DOHH2 (cell line): ENCODE measurements around the gene SLC4A2.

Experiments used
- H3F3A ChIP-seq: fragments of 200-600 bp; sonication (generic), shearing (Covaris generic); 2 replicates; pipeline ENCODE4 v1.6.0; 2016; ENCODE audit warnings: antibody characterized with exemption, mild to moderate bottlenecking; ENCODE audit not compliant: control insufficient read depth, insufficient read depth
- H3K27ac ChIP-seq: fragments of 200-600 bp; sonication (generic); 2 replicates; pipeline ENCODE4 v1.5.1; 2014; ENCODE audit warnings: low read depth, mild to moderate bottlenecking, low read length, moderate library complexity
- H3K27me3 ChIP-seq: fragments of 200-600 bp; sonication (generic); 2 replicates; pipeline ENCODE4 v1.6.1; 2014; ENCODE audit warnings: mild to moderate bottlenecking, low read length, mixed read lengths; ENCODE audit not compliant: control insufficient read depth
- H3K36me3 ChIP-seq: fragments of 200-600 bp; sonication (generic); 2 replicates; pipeline ENCODE4 v1.6.1; 2014; ENCODE audit warnings: mild to moderate bottlenecking, low read length, moderate library complexity, mixed read lengths; ENCODE audit not compliant: control insufficient read depth
- H3K4me1 ChIP-seq: fragments of 200-600 bp; sonication (generic); 2 replicates; pipeline ENCODE4 v1.6.1; 2014; ENCODE audit warnings: mild to moderate bottlenecking, low read length, mixed read lengths; ENCODE audit not compliant: control insufficient read depth
- H3K4me2 ChIP-seq: fragments of 200-600 bp; sonication (generic); 2 replicates; pipeline ENCODE4 v1.6.0; 2014; ENCODE audit warnings: mild to moderate bottlenecking, low read length, moderate library complexity
- H3K4me3 ChIP-seq: fragments of 200-600 bp; sonication (generic); 2 replicates; pipeline ENCODE4 v1.5.1; 2014; ENCODE audit warnings: mild to moderate bottlenecking, low read length, mixed read lengths
- H3K79me2 ChIP-seq: fragments of 200-600 bp; sonication (generic); 2 replicates; pipeline ENCODE4 v1.6.1; 2014; ENCODE audit warnings: mild to moderate bottlenecking, low read length, mixed read lengths; ENCODE audit not compliant: control insufficient read depth
- H3K9me2 ChIP-seq: fragments of 200-600 bp; sonication (generic); replicated peaks from 2 replicates; pipeline ENCODE4 v1.6.1; 2014; ENCODE audit warnings: mild to moderate bottlenecking, low read length, mixed read lengths; ENCODE audit not compliant: control insufficient read depth
- H3K9me3 ChIP-seq: fragments of 200-600 bp; sonication (generic); 2 replicates; pipeline ENCODE4 v1.6.1; 2014; ENCODE audit warnings: antibody characterized with exemption, low read length, mixed read lengths; ENCODE audit not compliant: control insufficient read depth, insufficient read depth
- H4K20me1 ChIP-seq: fragments of 200-600 bp; sonication (generic); 2 replicates; pipeline ENCODE4 v1.6.0; 2014; ENCODE audit warnings: low read depth, mild to moderate bottlenecking, antibody characterized with exemption, low read length, moderate library complexity; ENCODE audit not compliant: control insufficient read depth, insufficient read depth
- CTCF ChIP-seq: fragments of 200-600 bp; sonication (generic); IDR thresholded peaks from one replicate; pipeline ENCODE4 v1.5.1; 2014; ENCODE audit warnings: antibody characterized with exemption, mild to moderate bottlenecking, low read depth, low read length; ENCODE audit not compliant: poor library complexity, severe bottlenecking
- EZH2phosphoT487 ChIP-seq: fragments of 200-600 bp; sonication (generic); IDR thresholded peaks from 2 replicates; pipeline ENCODE4 v1.6.1; 2017; ENCODE audit warnings: borderline replicate concordance, mild to moderate bottlenecking, antibody characterized with exemption, low read length, moderate library complexity, mixed read lengths

SLC4A2 gene

GRCh38 chr7:151077705-151078232 lies 18.4 kb downstream of the SLC4A2 start:
- Histone ChIP-seq H3K27me3 (no peaks in the 10 kb centered on the region), H3K9me3 (no peaks in the 10 kb centered on the region), H3K36me3 (peaks cover 79% of the 10 kb centered on the region), H3K79me2 (peaks cover 46% of the 10 kb centered on the region), H3K9me2 (no peaks in the 10 kb centered on the region), H4K20me1 (0 out of 2 replicates have a peak, but pooled peaks cover 4% of the 10 kb centered on the region), H3K4me2 (no peak overlapping the region), H3F3A (peaks cover 6% of the 10 kb centered on the region), H3K4me3 (no peak overlapping the region), H3K4me1 (peaks cover 36% of the 10 kb centered on the region), H3K27ac (no peak overlapping the region)
- TF ChIP-seq CTCF (no peak), EZH2phosphoT487 (no peak)

DNA sequence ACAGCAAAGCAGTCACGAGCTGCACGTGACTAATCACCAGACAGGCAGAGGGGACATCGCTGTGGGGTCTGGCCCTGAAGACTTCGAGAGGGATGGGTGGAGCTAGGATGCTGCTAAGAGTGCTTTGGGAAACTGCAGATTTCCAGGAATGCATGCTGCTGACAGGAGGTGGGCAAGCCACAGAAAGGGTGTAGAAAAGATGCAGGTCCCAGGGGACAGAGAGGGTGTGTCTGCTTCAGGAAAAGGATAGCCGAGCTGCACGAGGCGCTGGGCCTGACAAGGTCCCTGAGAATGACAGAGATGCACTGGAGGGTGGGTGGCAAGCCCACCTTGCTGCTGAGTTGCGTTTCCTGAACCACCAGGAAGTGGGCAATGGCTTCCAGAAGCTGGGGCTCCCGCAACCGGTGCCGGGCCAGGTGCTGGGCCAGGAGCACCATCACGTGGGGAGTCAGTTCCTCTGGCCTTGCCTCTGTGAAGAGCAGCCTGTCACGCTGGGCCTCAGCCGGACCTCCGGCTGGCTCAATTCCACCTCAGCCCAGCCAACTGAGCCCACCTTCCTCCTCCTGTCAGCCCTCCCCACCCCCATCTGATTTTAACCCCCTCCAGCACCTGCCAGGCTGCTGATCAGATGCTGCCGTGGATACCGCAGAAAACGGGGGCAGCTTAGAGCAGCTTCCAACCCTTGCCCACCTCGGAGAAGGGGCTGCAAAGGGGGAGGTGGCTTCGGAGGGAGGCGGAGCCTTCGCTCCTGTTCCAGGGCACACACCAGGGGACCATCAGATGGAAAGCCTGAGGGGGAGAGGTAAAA lies 19.0 kb downstream of the SLC4A2 start:
- Histone ChIP-seq H3K27ac (no peak overlapping the region), H3K9me3 (no peaks in the 10 kb centered on the region), H3F3A (peaks cover 6% of the 10 kb centered on the region), H3K4me2 (peak overlapping the region; percentile 85), H3K79me2 (peaks cover 51% of the 10 kb centered on the region), H3K4me1 (peaks cover 37% of the 10 kb centered on the region), H4K20me1 (0 out of 2 replicates have a peak, but pooled peaks cover 4% of the 10 kb centered on the region), H3K27me3 (no peaks in the 10 kb centered on the region), H3K4me3 (no peak overlapping the region), H3K9me2 (no peaks in the 10 kb centered on the region), H3K36me3 (peaks cover 82% of the 10 kb centered on the region)
- TF ChIP-seq CTCF: no peak
- no peak for TF ChIP-seq EZH2phosphoT487

DNA sequence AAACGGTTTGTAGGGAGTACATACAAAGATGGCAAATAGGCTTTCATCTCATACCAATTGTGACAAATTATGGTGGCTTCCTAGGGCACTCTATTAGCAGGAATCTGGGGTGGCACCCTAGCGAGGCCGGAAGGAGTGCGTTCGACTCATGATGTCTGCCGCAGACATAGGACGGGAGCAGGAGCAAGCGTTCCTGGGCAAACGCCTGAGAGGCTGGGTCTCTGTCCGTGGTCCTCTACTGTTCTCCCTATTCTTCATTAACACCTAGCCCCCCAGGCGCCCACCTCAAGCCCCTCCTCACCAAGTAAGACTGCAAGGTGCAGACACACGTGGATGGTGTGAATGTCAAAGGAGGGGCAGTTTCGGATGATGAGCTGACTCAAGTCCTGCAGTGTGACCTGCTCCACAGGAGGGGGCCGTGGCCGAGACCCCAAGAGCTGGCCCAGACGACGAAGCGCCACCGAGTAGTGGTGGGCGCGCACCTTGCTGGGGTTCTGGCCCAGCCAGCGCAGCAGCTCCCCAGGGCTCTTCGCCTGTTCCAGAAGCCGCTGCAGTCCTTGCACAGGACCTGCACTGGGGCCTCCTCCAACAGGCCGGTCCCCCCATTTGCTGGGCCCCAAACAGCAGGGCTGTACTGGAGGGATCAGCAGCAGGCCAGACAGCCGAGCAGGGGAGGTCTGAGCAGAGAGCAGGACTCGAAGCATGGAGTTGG lies 20.0 kb downstream of the SLC4A2 start:
- Histone ChIP-seq H3K9me2 (no peaks in the 10 kb centered on the region), H3K4me1 (peaks cover 42% of the 10 kb centered on the region), H3K27ac (no peak overlapping the region), H3F3A (peaks cover 8% of the 10 kb centered on the region), H3K4me3 (peak overlapping the region; percentile 95), H3K27me3 (0 out of 2 replicates have a peak, but pooled peaks cover 2% of the 10 kb centered on the region), H3K4me2 (peak overlapping the region; percentile 85), H4K20me1 (0 out of 2 replicates have a peak, but pooled peaks cover 4% of the 10 kb centered on the region), H3K36me3 (peaks cover 73% of the 10 kb centered on the region), H3K79me2 (peaks cover 51% of the 10 kb centered on the region), H3K9me3 (no peaks in the 10 kb centered on the region)
- TF ChIP-seq EZH2phosphoT487 (no peak), CTCF (no peak)
